Uterus (tissue), 2 donors: ENCODE data around the gene EPHA7.

Experiments
- CTCF ChIP-seq, 4 experiments: fragments of 200-600 bp in 2 of 4; fragments of 450-650 bp in 2 of 4; sonication (generic) in 2 of 4; IDR thresholded peaks; one replicate each; pipeline ENCODE4 v1.5.1; 2016 to 2019; ENCODE audit warnings: antibody characterized with exemption in 4 of 4, mild to moderate bottlenecking in 2 of 4, moderate library complexity in 1 of 4
- POLR2A ChIP-seq, 2 donors: fragments of 450-650 bp; IDR thresholded peaks; one replicate each; pipeline ENCODE4 v1.6.1; 2016; ENCODE audit warnings: antibody characterized with exemption in 2 of 2, mild to moderate bottlenecking in 1 of 2, moderate library complexity in 1 of 2

- TF ChIP-seq CTCF (IDR thresholded peaks at IDR 0.05) = no peak
- TF ChIP-seq POLR2A (IDR thresholded peaks at IDR 0.05) = no peak
Observed at GRCh38 chr6:93433592-93433991, 14.2 kb upstream of the EPHA7 start.
